K562 (cell line): Measurements from ENCODE around the gene PATL1. TPM values are rescaled to one million over a fixed set of nuclear protein-coding genes. Genes with fewer than 3 reads are reported as not detected.
A peak's percentile ranks its signal among the peaks of the same experiment; 100 is the strongest.

Experiments used
- ATAC-seq: fragments of 200-7000 bp; cut with Tn5 transposase; 3 replicates; pipeline ENCODE4 v1.9.1; 2020; ENCODE audit warnings: moderate library complexity
- BruUV-seq: library from RNA; stranded (reverse); fragments of 400-500 nt; replicated peaks from 2 replicates; lab custom pipeline; 2021; lab: Mats Ljungman, UMichigan
- CTCF ChIA-PET: fragments of 300-600 bp; formaldehyde crosslinking; extraction: SDS; loops from one replicate; lab custom pipeline; 2021; ENCODE audit warnings: low intra/inter-chr PET ratio; lab: Yijun Ruan, JAX
- POLR2A ChIA-PET: fragments of 300-600, 350-650 bp; sonication (Branson Sonifier 250); formaldehyde crosslinking; extraction: SDS; loops from one replicate; lab custom pipeline; 2021; ENCODE audit warnings: antibody characterized with exemption, inconsistent platforms; lab: Yijun Ruan, JAX
- DNase-seq, 4 experiments: peaks; one replicate each; pipeline versions ENCODE4 v3.0.0 to v3.0.0-alpha.2; 2011 to 2018; ENCODE audit warnings: low spot score in 3 of 4, mixed read lengths in 3 of 4; ENCODE audit errors: extremely low read depth in 1 of 4
- FAIRE-seq: peaks from 2 replicates; lab custom pipeline; 2011; peaks lifted over from hg19 to GRCh38; lab: Jason Lieb, UNC
- H2AFZ ChIP-seq: 2 replicates; pipeline ENCODE4 v1.6.0; 2011; ENCODE audit warnings: low read depth, low read length, control low read depth, inconsistent platforms
- H3K27ac ChIP-seq: fragments of 200-600 bp; 3 replicates; pipeline ENCODE4 v1.8.0; 2011; ENCODE audit warnings: low read depth, mild to moderate bottlenecking, control low read depth, inconsistent platforms, low read length, moderate library complexity, mixed read lengths; ENCODE audit errors: extremely low read depth
- H3K27me3 ChIP-seq, 2 experiments: fragments of 300-600 bp in 1 of 2; 2 replicates in 1 of 2; 3 replicates in 1 of 2; pipeline versions ENCODE4 v1.6.0 to v1.8.0; 2011; ENCODE audit warnings: inconsistent platforms in 2 of 2, low read length in 2 of 2, mild to moderate bottlenecking in 1 of 2, mixed read lengths in 1 of 2, moderate library complexity in 1 of 2; ENCODE audit not compliant: control insufficient read depth in 2 of 2, insufficient read depth in 2 of 2
- H3K36me3 ChIP-seq: fragments of 300-600 bp; 3 replicates; pipeline ENCODE4 v1.8.0; 2011; ENCODE audit warnings: mild to moderate bottlenecking, low read length, inconsistent platforms; ENCODE audit not compliant: control insufficient read depth, insufficient read depth
- H3K4me1 ChIP-seq, 2 experiments: fragments of 200-600 bp in 1 of 2; replicated peaks in 1 of 2; 2 replicates in 1 of 2; 3 replicates in 1 of 2; pipeline versions ENCODE4 v1.5.1 to v1.8.0; 2011; ENCODE audit warnings: inconsistent platforms in 2 of 2, low read length in 2 of 2, mild to moderate bottlenecking in 1 of 2, mixed read lengths in 1 of 2, moderate library complexity in 1 of 2; ENCODE audit not compliant: control insufficient read depth in 2 of 2, insufficient read depth in 2 of 2
- H3K4me2 ChIP-seq: 2 replicates; pipeline ENCODE4 v1.6.1; 2011; ENCODE audit warnings: low read length, control low read depth, inconsistent platforms, mixed read lengths; ENCODE audit not compliant: insufficient read depth
- H3K4me3 ChIP-seq: fragments of 200-600 bp; sonication (generic), shearing (Covaris generic); 2 replicates; pipeline ENCODE4 v1.5.1; 2016; ENCODE audit warnings: control low read depth, inconsistent platforms
- H3K79me2 ChIP-seq: fragments of 200-600 bp; 3 replicates; pipeline ENCODE4 v1.8.0; 2011; ENCODE audit warnings: low read length, inconsistent platforms; ENCODE audit not compliant: control insufficient read depth, insufficient read depth
- H3K9ac ChIP-seq, 2 experiments: 2 replicates each; pipeline versions ENCODE4 v1.6.0 to v1.6.1; 2011; ENCODE audit warnings: low read depth in 2 of 2, low read length in 2 of 2, control low read depth in 1 of 2, inconsistent platforms in 1 of 2, mild to moderate bottlenecking in 1 of 2, mixed read lengths in 1 of 2; ENCODE audit not compliant: insufficient read depth in 1 of 2
- H3K9me1 ChIP-seq: one replicate; pipeline ENCODE4 v1.6.0; 2011; ENCODE audit warnings: inconsistent platforms, mild to moderate bottlenecking, low read length, moderate library complexity; ENCODE audit not compliant: control insufficient read depth, insufficient read depth
- H3K9me3 ChIP-seq: replicated peaks from 2 replicates; pipeline ENCODE4 v1.5.1; 2011; ENCODE audit warnings: low read depth, low read length, inconsistent platforms; ENCODE audit not compliant: control insufficient read depth, insufficient read depth
- H4K20me1 ChIP-seq: replicated peaks from 2 replicates; pipeline ENCODE4 v1.6.1; 2011; ENCODE audit warnings: low read length, inconsistent platforms, mixed read lengths; ENCODE audit not compliant: control insufficient read depth, insufficient read depth
- ILF3 ChIP-seq: fragments of 450-650 bp; IDR thresholded peaks from 2 replicates; pipeline ENCODE4 v1.6.1; 2018; ENCODE audit warnings: antibody characterized with exemption, mild to moderate bottlenecking, moderate library complexity, borderline replicate concordance
- KLF1 ChIP-seq: fragments of 450-650 bp; IDR thresholded peaks from 2 replicates; pipeline ENCODE4 v1.6.1; 2016; ENCODE audit warnings: missing genetic modification characterization, missing compliant biosample characterization
- PCBP2 ChIP-seq: fragments of 200-400 bp; formaldehyde crosslinking; IDR thresholded peaks from 2 replicates; pipeline ENCODE4 v1.6.1; 2018; ENCODE audit warnings: low read length, low read depth, mild to moderate bottlenecking, moderate library complexity; ENCODE audit not compliant: poor library complexity, severe bottlenecking
- RBM14 ChIP-seq: fragments of 200-400 bp; formaldehyde crosslinking; IDR thresholded peaks from 2 replicates; pipeline ENCODE4 v1.6.1; 2018; ENCODE audit warnings: low read depth, mild to moderate bottlenecking, low read length, moderate library complexity, borderline replicate concordance; ENCODE audit not compliant: insufficient read depth
- SMC3 ChIP-seq: conservative IDR thresholded peaks from 2 replicates; pipeline ENCODE4 v1.6.1; 2011; ENCODE audit warnings: low read depth, low read length, improper control_type of control experiment; ENCODE audit not compliant: insufficient read depth
- SPI1 ChIP-seq: IDR thresholded peaks from 2 replicates; pipeline ENCODE4 v1.6.1; 2011; ENCODE audit warnings: low read depth, low read length, control low read depth, borderline replicate concordance
- ZNF140 ChIP-seq: fragments of 250-450 bp; sonication (Bioruptor Pico); IDR thresholded peaks from 2 replicates; pipeline ENCODE4 v1.8.0; 2021; ENCODE audit warnings: moderate library complexity, mild to moderate bottlenecking, inconsistent platforms
- WGBS: fragments of 100-300 bp; shearing (Covaris generic); methylation state at CpG from one replicate; pipeline ENCODE4 v1.1.6; 2016; ENCODE audit warnings: low coverage, mixed read lengths; ENCODE audit not compliant: insufficient coverage; ENCODE audit errors: missing lambda C conversion rate; 5-methylcytosine and 5-hydroxymethylcytosine counted together
- in situ Hi-C: fragments of 300-500 bp; cut with MboI; formaldehyde crosslinking; loops from 4 replicates; pipeline ENCODE4 v1.15.0; 2018; ENCODE audit warnings: inconsistent platforms, mixed read lengths
- intact Hi-C: fragments of 100-400 bp; cut with micrococcal nuclease; formaldehyde crosslinking; loops from 2 replicates; pipeline ENCODE4 v1.14.2; 2022
- polyA plus RNA-seq, 8 experiments: library from polyadenylated mRNA; depleted of rRNA in 4 of 8; stranded (reverse) in 5 of 8; unstranded in 3 of 8; fragments of >200 nt; fragmentation: Nextera tagmentation in 2 of 8; fragmentation: Illumina TruSeq in 1 of 8; extraction: Ambion mirVana in 2 of 8; extraction: Trizol in 1 of 8; gene quantifications; 2 replicates each; pipeline versions ENCODE4 v1.2.1 to v1.2.3, GENCODE V29; 2011 to 2014; ENCODE audit warnings: inconsistent platforms in 1 of 8, missing spikeins in 1 of 8
- total RNA-seq, 7 experiments: library from RNA; depleted of rRNA in 6 of 7; stranded (reverse); fragments of >200 nt in 6 of 7; fragmentation: Illumina TruSeq in 2 of 7; extraction: Trizol in 2 of 7; gene quantifications; 2 replicates each; pipeline versions ENCODE4 v1.2.1 to v1.2.3, GENCODE V29; 2011 to 2021; ENCODE audit warnings: low replicate concordance in 1 of 7
- TF ChIP-seq, protein P1 (sequence below): fragments of 200-800 bp; sonication (Bioruptor generic); IDR thresholded peaks from 2 replicates; pipeline ENCODE4 v1.6.1; 2017; ENCODE audit warnings: missing genetic modification characterization, missing compliant biosample characterization
- TF ChIP-seq, protein P2 (sequence below): sonication (generic); formaldehyde crosslinking; IDR thresholded peaks from 2 replicates; pipeline ENCODE4 v1.8.0; 2022; ENCODE audit warnings: mild to moderate bottlenecking, missing genetic modification reagents
- TF ChIP-seq, protein P3 (sequence below): IDR thresholded peaks from 2 replicates; pipeline ENCODE4 v1.6.1; 2011; ENCODE audit warnings: borderline replicate concordance, low read depth, mild to moderate bottlenecking, moderate library complexity, low read length; ENCODE audit not compliant: insufficient read depth, poor library complexity, severe bottlenecking

The PATL1 gene
- total and polyA plus RNA-seq, 9 of the 15 experiments (the other 6 are each of a cell fraction or from before 2014, with no cell fraction given), result 3.2 to 48.0 (median 16.4) TPM

DNA sequence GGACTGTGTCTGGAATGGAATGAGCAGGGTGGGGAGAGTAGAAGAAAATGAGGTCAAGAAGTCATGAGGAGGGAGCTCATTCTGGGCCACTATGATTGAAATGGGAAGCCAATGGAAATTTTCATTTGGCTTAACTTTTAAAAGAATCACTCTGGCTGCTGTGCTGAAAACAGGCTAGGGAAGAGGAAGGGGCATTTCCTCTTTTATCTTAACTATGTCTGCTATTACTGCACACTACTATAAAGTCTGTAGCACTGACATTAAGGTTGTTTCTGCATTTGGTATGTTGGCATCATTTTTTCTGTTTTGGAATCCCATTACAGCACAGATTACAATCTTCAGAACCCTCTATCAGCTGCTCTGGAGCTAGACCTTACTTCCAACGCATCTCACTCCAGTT, 8.2 kb downstream of the PATL1 start:
- TF ChIP-seq SMC3 (no peak), SPI1 (0 out of 2 replicates have a peak, but pooled peaks have one; percentile 32)
- TF ChIP-seq, all 486 proteins: peak for 1
- Histone ChIP-seq H3K36me3 (peaks cover 91% of the 10 kb centered on the region), H3K4me1 (no peaks in the 10 kb centered on the region), H3K9me1 (no peaks in the 10 kb centered on the region), H3K9me3 (no peaks in the 10 kb centered on the region), H3K4me3 (no peak overlapping the region), H3K79me2 (peaks cover 46% of the 10 kb centered on the region), H3K27ac (no peak overlapping the region), H3K27me3 (no peaks in the 10 kb centered on the region), H3K9ac (no peak overlapping the region), H2AFZ (no peak overlapping the region), H3K4me2 (no peak overlapping the region), H4K20me1 (no peaks in the 10 kb centered on the region)
- peak; percentile 23 for FAIRE-seq
- no peak for ATAC-seq
- in situ Hi-C loops, result no loop called here
- 53% methylated on average over 1 of the region's 1 CpG for WGBS
- CTCF ChIA-PET, result no interaction called here
- intact Hi-C loops, result loop anchor here (1.0 kb wide), 1 partner anchor 7 kb away; no protein-coding TSS in a partner anchor
- DNase-seq, result no peak
- POLR2A ChIA-PET, result no interaction called here
- BruUV-seq, result no TSS peak

DNA sequence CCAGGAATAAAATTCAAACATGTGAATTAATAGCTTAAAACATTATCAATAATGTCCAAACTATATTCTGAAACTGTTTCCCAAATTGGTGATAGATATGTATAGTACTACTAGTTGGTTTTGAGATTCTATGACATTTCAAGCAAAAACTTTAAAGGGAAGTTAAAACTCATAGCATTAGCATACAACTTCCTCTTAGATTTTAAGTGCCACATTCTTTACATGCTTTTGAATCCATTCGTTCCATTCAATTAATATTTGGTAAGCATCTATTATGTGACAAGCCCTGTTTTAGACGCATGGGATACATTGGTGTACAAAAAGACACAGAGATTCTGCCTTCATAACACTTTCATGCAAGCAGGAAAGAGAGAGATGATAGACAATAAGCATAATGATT, 8.9 kb downstream of the PATL1 start:
- Histone ChIP-seq H3K27ac (no peak overlapping the region), H3K36me3 (peaks cover 91% of the 10 kb centered on the region), H4K20me1 (no peaks in the 10 kb centered on the region), H3K79me2 (peaks cover 43% of the 10 kb centered on the region), H3K4me3 (no peak overlapping the region), H3K4me1 (no peaks in the 10 kb centered on the region), H3K9me1 (no peaks in the 10 kb centered on the region), H3K9me3 (no peaks in the 10 kb centered on the region), H3K4me2 (no peak overlapping the region), H3K9ac (no peak overlapping the region), H3K27me3 (no peaks in the 10 kb centered on the region), H2AFZ (no peak overlapping the region)
- no peak for FAIRE-seq
- in situ Hi-C loops (no loop called here), intact Hi-C loops (no loop called here)
- BruUV-seq, result no TSS peak
- CTCF ChIA-PET, result no interaction called here
- DNase-seq, result no peak
- ATAC-seq, result no peak
- POLR2A ChIA-PET, result no interaction called here
- whole genome bisulfite sequencing, result 97% methylated on average over 2 of the region's 2 CpGs
- TF ChIP-seq RBM14 (no peak), KLF1 (tag) (no peak), ILF3 (no peak), ZNF140 (CRISPR knock-in tag) (no peak), PCBP2 (no peak)
- TF ChIP-seq, protein P1, sequence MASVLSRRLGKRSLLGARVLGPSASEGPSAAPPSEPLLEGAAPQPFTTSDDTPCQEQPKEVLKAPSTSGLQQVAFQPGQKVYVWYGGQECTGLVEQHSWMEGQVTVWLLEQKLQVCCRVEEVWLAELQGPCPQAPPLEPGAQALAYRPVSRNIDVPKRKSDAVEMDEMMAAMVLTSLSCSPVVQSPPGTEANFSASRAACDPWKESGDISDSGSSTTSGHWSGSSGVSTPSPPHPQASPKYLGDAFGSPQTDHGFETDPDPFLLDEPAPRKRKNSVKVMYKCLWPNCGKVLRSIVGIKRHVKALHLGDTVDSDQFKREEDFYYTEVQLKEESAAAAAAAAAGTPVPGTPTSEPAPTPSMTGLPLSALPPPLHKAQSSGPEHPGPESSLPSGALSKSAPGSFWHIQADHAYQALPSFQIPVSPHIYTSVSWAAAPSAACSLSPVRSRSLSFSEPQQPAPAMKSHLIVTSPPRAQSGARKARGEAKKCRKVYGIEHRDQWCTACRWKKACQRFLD (CRISPR knock-in tag), result no peak
- TF ChIP-seq, protein P2, sequence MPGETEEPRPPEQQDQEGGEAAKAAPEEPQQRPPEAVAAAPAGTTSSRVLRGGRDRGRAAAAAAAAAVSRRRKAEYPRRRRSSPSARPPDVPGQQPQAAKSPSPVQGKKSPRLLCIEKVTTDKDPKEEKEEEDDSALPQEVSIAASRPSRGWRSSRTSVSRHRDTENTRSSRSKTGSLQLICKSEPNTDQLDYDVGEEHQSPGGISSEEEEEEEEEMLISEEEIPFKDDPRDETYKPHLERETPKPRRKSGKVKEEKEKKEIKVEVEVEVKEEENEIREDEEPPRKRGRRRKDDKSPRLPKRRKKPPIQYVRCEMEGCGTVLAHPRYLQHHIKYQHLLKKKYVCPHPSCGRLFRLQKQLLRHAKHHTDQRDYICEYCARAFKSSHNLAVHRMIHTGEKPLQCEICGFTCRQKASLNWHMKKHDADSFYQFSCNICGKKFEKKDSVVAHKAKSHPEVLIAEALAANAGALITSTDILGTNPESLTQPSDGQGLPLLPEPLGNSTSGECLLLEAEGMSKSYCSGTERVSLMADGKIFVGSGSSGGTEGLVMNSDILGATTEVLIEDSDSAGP, result no peak
- TF ChIP-seq, protein P3, sequence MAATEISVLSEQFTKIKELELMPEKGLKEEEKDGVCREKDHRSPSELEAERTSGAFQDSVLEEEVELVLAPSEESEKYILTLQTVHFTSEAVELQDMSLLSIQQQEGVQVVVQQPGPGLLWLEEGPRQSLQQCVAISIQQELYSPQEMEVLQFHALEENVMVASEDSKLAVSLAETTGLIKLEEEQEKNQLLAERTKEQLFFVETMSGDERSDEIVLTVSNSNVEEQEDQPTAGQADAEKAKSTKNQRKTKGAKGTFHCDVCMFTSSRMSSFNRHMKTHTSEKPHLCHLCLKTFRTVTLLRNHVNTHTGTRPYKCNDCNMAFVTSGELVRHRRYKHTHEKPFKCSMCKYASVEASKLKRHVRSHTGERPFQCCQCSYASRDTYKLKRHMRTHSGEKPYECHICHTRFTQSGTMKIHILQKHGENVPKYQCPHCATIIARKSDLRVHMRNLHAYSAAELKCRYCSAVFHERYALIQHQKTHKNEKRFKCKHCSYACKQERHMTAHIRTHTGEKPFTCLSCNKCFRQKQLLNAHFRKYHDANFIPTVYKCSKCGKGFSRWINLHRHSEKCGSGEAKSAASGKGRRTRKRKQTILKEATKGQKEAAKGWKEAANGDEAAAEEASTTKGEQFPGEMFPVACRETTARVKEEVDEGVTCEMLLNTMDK, result no peak
